GM18861 (cell line): ENCODE results near the gene FBXO24.

Experiments
- ATAC-seq: cut with Tn5 transposase; IDR thresholded peaks from one replicate; pipeline ENCODE4 v1.9.1; 2021; ENCODE audit not compliant: unreplicated experiment

FBXO24 gene

GRCh38 chr7:100573691-100574361 lies 12.3 kb upstream of the FBXO24 start, which contains the start of gene SAP25:
Gene SAP25 (minus strand): TSS chr7:100573900. CDS start chr7:100573742, 158 bp downstream.
- ATAC-seq: no peak

GRCh38 chr7:100574362-100575205 lies 11.5 kb upstream of the FBXO24 start:
- no peak for ATAC-seq

DNA sequence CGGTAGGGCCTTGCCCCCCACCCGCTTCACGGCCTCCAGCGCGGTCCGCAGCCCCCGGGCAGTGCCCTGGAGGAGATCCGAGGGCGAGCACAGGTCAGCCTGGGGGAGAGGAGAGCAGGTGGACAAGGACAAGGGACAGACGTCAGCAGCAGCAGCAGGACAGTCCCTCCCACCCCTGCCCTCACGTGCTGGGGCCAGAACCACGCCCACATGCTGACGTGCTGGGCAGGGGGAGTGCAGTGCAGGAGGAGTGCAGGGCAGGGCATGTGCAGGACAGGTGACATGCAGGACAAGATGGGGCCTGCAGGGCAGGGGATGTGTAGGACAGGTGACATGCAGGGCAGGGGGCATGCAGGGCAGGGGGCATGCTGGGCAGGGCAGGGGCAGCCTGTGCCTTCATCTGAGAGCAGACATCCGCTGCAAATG lies 10.9 kb upstream of the FBXO24 start:
- ATAC-seq: no peak

- ATAC-seq: no peak
Observed at GRCh38 chr7:100575746-100576383, 10.3 kb upstream of the FBXO24 start.

GRCh38 chr7:100576384-100576993 lies 9.6 kb upstream of the FBXO24 start:
- ATAC-seq: no peak

- ATAC-seq: no peak
Observed at GRCh38 chr7:100577103-100577502, 9.0 kb upstream of the FBXO24 start.

- ATAC-seq: no peak
Observed at GRCh38 chr7:100577507-100577906, 8.6 kb upstream of the FBXO24 start.

- no peak for ATAC-seq
Observed at GRCh38 chr7:100578246-100579183, 7.6 kb upstream of the FBXO24 start.

- ATAC-seq: no peak
Observed at GRCh38 chr7:100580466-100581283, 5.5 kb upstream of the FBXO24 start.

- ATAC-seq: no peak
Observed at GRCh38 chr7:100582041-100582579, 4.0 kb upstream of the FBXO24 start.

GRCh38 chr7:100582650-100583049 lies 3.5 kb upstream of the FBXO24 start:
- ATAC-seq: no peak

GRCh38 chr7:100583132-100584053 lies 2.7 kb upstream of the FBXO24 start:
- ATAC-seq: no peak

- ATAC-seq: no peak
Observed at GRCh38 chr7:100584054-100584682, 2.0 kb upstream of the FBXO24 start.

DNA sequence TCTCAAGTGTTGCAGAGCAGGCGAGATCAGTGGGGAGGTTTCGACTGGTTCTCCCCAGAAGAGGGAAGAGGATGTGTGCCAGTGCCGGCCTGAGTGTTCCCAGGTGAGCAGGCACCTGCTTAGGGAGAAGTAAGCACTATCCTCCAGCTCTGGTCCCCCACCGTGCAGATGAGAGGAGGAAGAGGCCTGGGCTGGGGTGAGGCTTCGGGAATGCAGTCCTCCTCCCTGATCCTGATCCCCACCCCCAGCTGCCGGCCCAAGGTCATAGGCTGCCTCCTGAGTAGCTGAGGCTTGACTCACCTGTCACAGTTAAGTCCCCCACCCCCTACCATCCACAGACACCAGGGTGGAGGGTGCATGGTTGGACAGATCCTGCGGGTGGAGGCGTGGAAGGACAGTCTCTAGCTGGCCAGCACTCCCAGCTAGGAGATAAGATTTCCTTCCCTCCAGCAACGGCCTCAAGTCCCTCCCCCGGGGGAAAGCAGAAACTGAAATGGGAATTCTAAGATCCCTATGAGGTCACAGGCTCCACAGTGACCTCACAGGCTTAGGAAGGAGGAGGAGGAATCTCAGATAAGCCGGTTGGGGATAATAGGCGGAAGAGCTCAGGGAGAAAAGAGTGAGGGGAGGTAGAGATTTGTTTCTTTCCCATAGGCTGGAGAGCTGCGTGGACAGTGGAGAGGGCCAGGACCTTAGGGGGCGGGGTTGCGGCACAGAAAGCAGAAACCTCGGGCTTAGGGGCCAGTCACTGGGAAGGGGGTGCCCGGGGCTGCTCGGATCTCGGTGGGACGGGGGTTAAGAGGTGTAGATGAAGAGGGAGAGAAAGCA lies 1.2 kb upstream of the FBXO24 start:
- ATAC-seq: no peak

- peak; percentile 14 for ATAC-seq
Observed at GRCh38 chr7:100585511-100586265, 440 bp upstream of the FBXO24 start, which contains the start of gene LRCH4. Gene LRCH4 (minus strand): TSS chr7:100586129. CDS start chr7:100586100, 29 bp downstream.

GRCh38 chr7:100588438-100588837 lies 2.3 kb downstream of the FBXO24 start:
- no peak for ATAC-seq
